Activated CD4-positive, alpha-beta memory T cell treated with anti-CD3 and anti-CD28 coated beads for 36 hours (primary cell): ENCODE results near the gene XPC. TPM values are rescaled to one million over a fixed set of nuclear protein-coding genes. Genes with fewer than 3 reads are reported as not detected.
"Not testable (repeated sequence)": the region's sequence is repeated elsewhere in the genome, so short reads cannot be mapped to it uniquely, and the experiment has no call there.

Experiments
- CTCF ChIA-PET: fragments of 350-600 bp; sonication (Branson Sonifier 250); formaldehyde crosslinking; loops from one replicate; lab custom pipeline; 2021; ENCODE audit warnings: antibody characterized with exemption, inconsistent platforms; lab: Charles Lee
- POLR2A ChIA-PET: fragments of 350-600 bp; sonication (Branson Sonifier 250); formaldehyde crosslinking; loops from one replicate; lab custom pipeline; 2021; ENCODE audit warnings: antibody characterized with exemption; lab: Charles Lee
- DNase-seq: peaks from one replicate; pipeline ENCODE4 v3.0.0-alpha.2; 2020
- H3K27ac Mint-ChIP-seq: one replicate; pipeline ENCODE4 v1.8.0; 2021; ENCODE audit warnings: mixed read lengths
- H3K27me3 Mint-ChIP-seq: one replicate; pipeline ENCODE4 v1.8.0; 2021; ENCODE audit warnings: mixed read lengths
- H3K36me3 Mint-ChIP-seq: one replicate; pipeline ENCODE4 v1.8.0; 2021; ENCODE audit warnings: mixed read lengths
- H3K4me1 Mint-ChIP-seq: one replicate; pipeline ENCODE4 v1.8.0; 2021; ENCODE audit warnings: low read depth, mixed read lengths
- H3K4me3 Mint-ChIP-seq: one replicate; pipeline ENCODE4 v1.8.0; 2021; ENCODE audit warnings: mild to moderate bottlenecking, mixed read lengths
- H3K9me3 Mint-ChIP-seq: one replicate; pipeline ENCODE4 v1.8.0; 2021; ENCODE audit warnings: mixed read lengths
- intact Hi-C: fragments of 100-400 bp; cut with micrococcal nuclease; formaldehyde crosslinking; loops from one replicate; pipeline ENCODE4 v1.15.1; 2023
- total RNA-seq, 2 experiments: library from RNA; stranded (reverse); gene quantifications; one replicate each; pipeline ENCODE4 v1.2.3, GENCODE V29; 2021

Gene XPC
- total RNA-seq, 2 experiments from 2014 or later: 27.8 to 31.6 TPM

DNA sequence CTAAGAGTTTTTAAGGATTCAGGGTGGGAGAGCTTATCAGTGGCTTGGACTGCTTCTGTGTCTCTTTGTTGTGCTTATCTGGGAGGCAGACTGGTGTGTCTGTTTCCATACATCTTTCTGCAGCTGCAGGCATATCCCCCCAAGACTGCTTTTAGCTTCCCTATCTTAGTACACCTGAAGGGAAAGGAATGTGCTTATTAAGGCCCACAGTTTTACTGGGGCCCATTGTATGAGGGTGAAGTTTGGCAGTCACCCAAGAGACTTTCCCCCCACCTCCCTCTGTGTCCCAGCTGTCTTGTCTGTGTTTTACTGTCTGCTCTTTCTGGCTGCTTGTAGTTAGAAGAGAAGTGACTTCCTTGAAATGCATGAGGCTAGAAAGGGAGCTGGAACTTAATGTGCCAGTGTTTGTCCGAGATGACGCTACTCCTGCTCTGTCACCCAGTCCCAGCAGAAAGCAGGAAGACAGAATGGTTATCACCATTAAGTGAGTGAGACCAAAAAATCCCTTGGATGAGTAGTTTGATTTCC lies 57.4 kb downstream of the XPC start:
- POLR2A ChIA-PET, DNase-seq, H3K27me3 Mint-ChIP-seq, H3K9me3 Mint-ChIP-seq, H3K27ac Mint-ChIP-seq, intact Hi-C loops, H3K4me3 Mint-ChIP-seq: not testable (repeated sequence)
- peaks cover 22% of the 10 kb centered on the region for H3K4me1 Mint-ChIP-seq
- CTCF ChIA-PET: interaction anchor here (0.8 kb wide), 1 partner anchor 56 kb away, joined by 3 read pairs; no protein-coding TSS in a partner anchor
- peaks cover 21% of the 10 kb centered on the region for H3K36me3 Mint-ChIP-seq

DNA sequence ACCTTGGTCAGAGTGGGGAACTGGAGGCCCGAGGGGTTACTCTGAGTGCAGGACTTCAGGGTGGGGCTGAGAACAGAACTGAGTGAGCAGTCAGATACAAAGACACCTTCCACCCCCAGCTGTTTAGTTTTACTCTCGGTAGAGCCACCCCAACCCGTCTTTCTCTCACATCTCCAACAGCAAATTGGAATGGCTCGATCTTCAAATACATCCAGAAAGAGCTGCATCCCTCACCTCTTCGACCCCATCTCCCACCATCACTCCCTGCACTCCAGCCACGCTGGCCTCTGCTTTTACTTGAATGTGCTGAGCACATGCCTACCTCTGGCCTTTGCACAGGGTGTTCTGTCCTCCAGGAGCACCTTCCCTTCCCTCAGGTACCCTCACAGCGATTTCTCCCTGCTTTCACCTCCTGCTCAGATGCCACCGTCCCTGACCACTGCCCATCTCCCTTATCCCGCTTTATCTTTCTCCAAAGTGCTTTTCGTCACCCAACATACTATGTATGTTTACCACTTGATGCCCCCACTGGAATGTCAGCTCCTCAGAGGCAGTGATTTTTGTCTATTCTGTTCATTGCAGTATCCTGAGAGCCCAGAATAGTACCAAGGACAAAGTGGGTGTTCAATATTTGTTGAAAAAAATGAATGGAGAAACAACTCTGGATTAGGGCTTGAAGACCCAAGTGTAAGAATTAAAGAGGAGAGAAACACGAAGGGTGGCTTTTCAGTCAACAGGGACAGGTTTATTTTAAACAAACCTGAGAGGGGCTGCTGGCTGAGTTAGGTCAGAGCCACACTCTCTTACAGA lies 58.1 kb downstream of the XPC start:
- no peak overlapping the region for H3K4me3 Mint-ChIP-seq
- no peak for DNase-seq
- no peaks in the 10 kb centered on the region for H3K9me3 Mint-ChIP-seq
- peaks cover 19% of the 10 kb centered on the region for H3K4me1 Mint-ChIP-seq
- POLR2A ChIA-PET: no interaction called here
- intact Hi-C loops: no loop called here
- no peak overlapping the region for H3K27ac Mint-ChIP-seq
- no peaks in the 10 kb centered on the region for H3K27me3 Mint-ChIP-seq
- H3K36me3 Mint-ChIP-seq: peaks cover 24% of the 10 kb centered on the region
- CTCF ChIA-PET: interaction anchor here (0.8 to 1.7 kb wide), 2 partner anchors 57 to 224 kb away, joined by 3 to 4 read pairs; no protein-coding TSS in a partner anchor

- Mint-ChIP-seq H3K27ac (no peak overlapping the region), H3K36me3 (peaks cover 30% of the 10 kb centered on the region), H3K9me3 (no peaks in the 10 kb centered on the region), H3K27me3 (no peaks in the 10 kb centered on the region), H3K4me1 (peaks cover 19% of the 10 kb centered on the region), H3K4me3 (no peak overlapping the region)
- CTCF ChIA-PET: interaction anchor here (1.7 kb wide), 1 partner anchor 223 kb away, joined by 4 read pairs; no protein-coding TSS in a partner anchor
- POLR2A ChIA-PET: no interaction called here
- intact Hi-C loops: no loop called here
- DNase-seq: no peak
These were observed 58.8 kb downstream of the XPC start for GRCh38 chr3:14119651-14120050.

DNA sequence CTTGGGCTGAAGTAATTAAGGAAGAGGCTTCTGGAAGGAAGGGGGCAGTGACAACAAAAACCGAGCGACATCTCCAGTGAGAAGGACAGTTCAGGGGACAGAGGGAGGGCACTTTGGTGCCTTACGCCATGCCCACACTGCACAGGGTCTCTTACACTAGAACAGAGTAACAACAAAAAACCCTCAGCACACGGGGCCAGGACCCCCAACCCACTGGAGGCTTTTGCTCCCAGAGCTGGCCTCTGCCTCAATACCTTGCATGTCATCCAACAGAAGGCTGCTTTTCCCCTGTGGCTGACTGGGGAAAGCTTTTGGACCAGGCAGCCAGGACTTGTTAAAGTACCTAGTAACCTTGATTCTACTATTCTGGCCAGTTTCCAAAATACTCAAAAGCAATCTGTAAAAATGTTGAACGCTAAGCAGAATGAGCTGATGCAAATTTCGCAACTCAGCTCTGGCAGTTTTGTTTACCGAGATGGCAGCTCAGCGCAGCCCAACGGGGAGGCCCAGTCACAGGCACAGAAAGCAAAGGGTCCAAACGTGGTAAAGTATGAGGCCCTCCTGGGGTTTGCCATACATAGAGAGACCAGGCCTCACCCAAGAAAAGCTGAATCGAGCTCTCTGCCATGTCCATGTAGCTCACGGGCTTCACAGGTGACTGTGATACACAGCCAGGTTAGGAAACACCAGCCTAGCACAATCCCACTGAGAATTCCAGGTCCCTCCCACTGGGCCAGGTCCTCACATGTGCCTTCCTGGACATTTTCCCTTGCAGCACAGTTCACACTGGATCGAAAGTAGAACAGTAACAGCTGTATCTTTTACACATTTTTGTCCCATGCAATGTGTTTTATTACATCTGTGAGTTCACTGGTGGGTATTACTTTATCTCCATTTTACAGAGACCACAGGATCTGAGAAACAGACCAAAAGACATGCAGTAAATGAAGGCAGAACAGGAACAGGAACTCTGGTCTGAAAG lies 59.7 kb downstream of the XPC start:
- H3K27ac Mint-ChIP-seq: no peak overlapping the region
- peaks cover 36% of the 10 kb centered on the region for H3K36me3 Mint-ChIP-seq
- H3K27me3 Mint-ChIP-seq: no peaks in the 10 kb centered on the region
- no peak for DNase-seq
- peaks cover 17% of the 10 kb centered on the region for H3K4me1 Mint-ChIP-seq
- no peaks in the 10 kb centered on the region for H3K9me3 Mint-ChIP-seq
- intact Hi-C loops: no loop called here
- POLR2A ChIA-PET: no interaction called here
- CTCF ChIA-PET: interaction anchor here (1.7 kb wide), 1 partner anchor 222 kb away, joined by 4 read pairs; no protein-coding TSS in a partner anchor
- H3K4me3 Mint-ChIP-seq: no peak overlapping the region

DNA sequence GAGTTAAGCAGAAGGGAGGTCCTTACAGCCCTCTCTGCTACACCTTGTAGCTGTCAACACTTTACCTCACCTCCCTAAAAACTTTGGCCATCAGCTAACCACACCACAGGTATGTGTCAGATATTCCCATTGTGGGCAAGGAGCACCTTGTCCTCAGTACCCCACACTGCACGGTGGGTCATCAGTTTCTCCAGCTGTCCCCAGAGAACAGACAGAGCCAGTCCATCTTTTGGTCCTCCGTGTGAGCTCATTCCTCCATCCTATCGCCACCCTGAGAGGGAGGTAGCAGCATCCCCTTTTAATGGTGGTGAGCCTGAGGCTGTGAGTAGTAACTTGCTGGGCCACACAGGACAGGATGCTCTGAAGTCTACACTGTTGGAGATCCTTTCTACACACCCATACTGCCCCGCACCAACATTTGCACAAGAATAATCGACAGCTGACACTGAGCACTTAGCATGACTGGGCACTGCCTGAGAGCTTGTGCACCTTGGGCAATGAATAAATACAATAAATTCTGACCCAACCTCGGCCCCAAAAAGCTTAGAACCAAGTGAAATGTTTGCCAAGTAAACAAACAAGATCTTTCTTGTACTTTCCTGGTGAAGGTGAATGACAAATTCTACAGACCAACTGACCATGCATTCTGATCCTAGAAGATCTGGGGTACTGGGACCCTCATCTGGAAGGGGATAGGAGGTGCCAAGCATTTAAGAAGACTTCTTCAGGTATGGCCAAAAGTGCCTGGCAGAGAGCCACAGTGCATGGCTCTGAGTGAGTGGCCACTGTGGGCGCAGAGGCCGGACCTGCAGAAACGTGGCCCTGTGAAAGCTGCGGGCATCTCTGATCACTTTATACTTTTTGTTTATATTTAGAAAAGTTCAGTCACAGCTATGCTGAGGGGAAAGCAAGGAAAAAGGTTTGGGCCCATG lies 60.7 kb downstream of the XPC start:
- Mint-ChIP-seq H3K4me1 (peaks cover 9% of the 10 kb centered on the region), H3K36me3 (peaks cover 42% of the 10 kb centered on the region), H3K27me3 (no peaks in the 10 kb centered on the region), H3K27ac (no peak overlapping the region), H3K4me3 (no peak overlapping the region), H3K9me3 (no peaks in the 10 kb centered on the region)
- POLR2A ChIA-PET: no interaction called here
- intact Hi-C loops: no loop called here
- DNase-seq: no peak
- CTCF ChIA-PET: interaction anchor here (1.5 kb wide), 1 partner anchor 86 kb away, joined by 3 read pairs; no protein-coding TSS in a partner anchor

DNA sequence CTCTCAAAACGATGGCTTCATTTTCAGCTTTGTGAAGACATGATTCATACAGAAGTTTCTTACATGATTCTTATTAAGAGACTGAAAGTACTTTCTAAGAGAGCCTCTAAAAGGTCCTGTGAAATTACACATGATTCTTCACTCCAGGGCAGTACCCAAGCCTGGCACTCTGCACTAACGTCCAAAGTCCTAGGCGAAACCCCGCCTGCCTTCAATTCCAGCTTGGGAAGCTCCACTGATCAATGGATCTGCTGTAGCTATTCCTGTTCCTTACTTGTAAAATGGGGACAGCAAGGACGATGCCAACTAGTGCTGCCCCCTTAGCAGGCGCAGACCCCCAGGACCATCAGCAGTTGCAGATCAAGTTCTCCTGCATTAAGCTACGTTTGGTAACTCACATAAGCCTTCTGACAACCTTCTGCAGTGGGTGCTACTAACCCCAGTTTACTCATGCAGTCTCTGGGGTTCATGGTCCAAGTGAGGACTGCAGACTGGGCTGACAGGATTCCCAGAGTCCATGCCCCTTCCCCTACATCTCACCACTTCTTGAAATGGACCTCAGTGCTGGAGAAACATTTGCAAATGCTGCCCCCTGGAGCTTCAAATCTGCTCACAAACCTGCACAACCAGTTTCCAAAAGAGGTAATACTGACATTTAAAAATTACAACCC lies 64.3 kb downstream of the XPC start:
- ChIA-PET POLR2A (interaction anchor here (1.1 kb wide), 1 partner anchor 11 kb away, joined by 3 read pairs; the partner anchor contains the start of genes CHCHD4 and TMEM43), CTCF (interaction anchor here (1.0 to 3.5 kb wide), 3 partner anchors 10 to 466 kb away, joined by 3 to 29 read pairs (median 6); partner anchors contain the start of genes CHCHD4 and TMEM43)
- DNase-seq: no peak
- peaks cover 36% of the 10 kb centered on the region for H3K36me3 Mint-ChIP-seq
- intact Hi-C loops: loop anchor here (1.0 kb wide), 1 partner anchor 218 kb away; no protein-coding TSS in a partner anchor
- H3K27ac Mint-ChIP-seq: no peak overlapping the region
- no peaks in the 10 kb centered on the region for H3K4me1 Mint-ChIP-seq
- no peaks in the 10 kb centered on the region for H3K27me3 Mint-ChIP-seq
- H3K4me3 Mint-ChIP-seq: no peak overlapping the region
- no peaks in the 10 kb centered on the region for H3K9me3 Mint-ChIP-seq

GRCh38 chr3:14110699-14111098 lies 67.7 kb downstream of the XPC start:
- H3K9me3 Mint-ChIP-seq: no peaks in the 10 kb centered on the region
- no peak overlapping the region for H3K4me3 Mint-ChIP-seq
- no peak overlapping the region for H3K27ac Mint-ChIP-seq
- H3K27me3 Mint-ChIP-seq: no peaks in the 10 kb centered on the region
- CTCF ChIA-PET: no interaction called here
- POLR2A ChIA-PET: no interaction called here
- DNase-seq: no peak
- H3K36me3 Mint-ChIP-seq: peaks cover 34% of the 10 kb centered on the region
- H3K4me1 Mint-ChIP-seq: no peaks in the 10 kb centered on the region
- intact Hi-C loops: no loop called here

DNA sequence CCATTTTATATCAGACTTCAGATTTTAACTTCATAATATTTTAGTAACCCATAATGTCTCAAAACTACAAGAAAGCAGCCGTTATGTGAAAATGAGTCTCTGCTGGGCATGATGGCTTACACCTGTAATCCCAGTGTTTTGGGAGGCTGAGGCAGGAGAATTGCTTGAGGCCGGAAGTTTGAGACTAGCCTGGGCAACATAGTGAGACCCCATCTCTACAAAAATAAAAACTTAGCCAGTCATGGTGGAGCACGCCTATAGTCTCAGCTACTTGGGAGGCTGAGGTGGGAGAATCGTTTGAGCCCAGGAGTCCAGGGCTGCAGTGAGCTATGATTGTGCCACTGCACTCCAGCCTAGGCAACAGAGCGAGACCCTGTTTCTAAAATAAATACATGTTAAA lies 68.6 kb downstream of the XPC start:
- DNase-seq, intact Hi-C loops, H3K27ac Mint-ChIP-seq, CTCF ChIA-PET, POLR2A ChIA-PET, H3K4me3 Mint-ChIP-seq, H3K4me1 Mint-ChIP-seq, H3K9me3 Mint-ChIP-seq, H3K27me3 Mint-ChIP-seq: not testable (repeated sequence)
- peaks cover 29% of the 10 kb centered on the region for H3K36me3 Mint-ChIP-seq

- POLR2A ChIA-PET: no interaction called here
- H3K27me3 Mint-ChIP-seq: peaks cover 11% of the 10 kb centered on the region
These were observed 80.6 kb downstream of the XPC start for GRCh38 chr3:14097616-14098391.

DNA sequence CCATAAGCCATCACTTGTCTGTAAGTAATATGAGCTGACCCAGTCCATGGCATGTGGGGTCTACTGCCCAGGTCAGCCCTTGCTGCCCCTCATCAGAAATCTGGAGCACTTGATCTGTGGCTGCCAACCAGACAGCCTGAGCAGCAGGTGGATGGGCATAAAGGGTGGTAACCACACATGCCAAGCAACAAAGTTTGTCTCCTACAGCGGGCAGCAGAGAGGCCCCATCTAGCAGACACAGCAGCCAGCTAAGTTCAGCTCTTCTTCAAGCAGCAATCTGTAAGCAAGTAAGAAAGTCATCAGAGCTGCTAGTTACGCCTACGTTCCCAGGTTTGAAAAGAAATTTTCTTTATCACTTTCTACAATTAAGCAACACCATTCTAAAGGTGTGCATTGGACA lies 81.7 kb downstream of the XPC start:
- no peak overlapping the region for H3K27ac Mint-ChIP-seq
- intact Hi-C loops: no loop called here
- DNase-seq: no peak
- ChIA-PET POLR2A (no interaction called here), CTCF (no interaction called here)
- no peaks in the 10 kb centered on the region for H3K4me1 Mint-ChIP-seq
- no peaks in the 10 kb centered on the region for H3K36me3 Mint-ChIP-seq
- H3K27me3 Mint-ChIP-seq: peaks cover 11% of the 10 kb centered on the region
- H3K4me3 Mint-ChIP-seq: no peak overlapping the region
- H3K9me3 Mint-ChIP-seq: peaks cover 11% of the 10 kb centered on the region

More at GRCh38 chr3:14097616-14098391, 80.6 kb downstream of the XPC start:
- Mint-ChIP-seq H3K36me3 (no peaks in the 10 kb centered on the region), H3K4me3 (no peak overlapping the region), H3K9me3 (peaks cover 11% of the 10 kb centered on the region), H3K27ac (no peak overlapping the region), H3K4me1 (no peaks in the 10 kb centered on the region)
- CTCF ChIA-PET: no interaction called here
- intact Hi-C loops: no loop called here
- DNase-seq: no peak
